Smooth muscle cell (in vitro differentiated cells): ENCODE results near the gene ZNF718. TPM values are rescaled to one million over a fixed set of nuclear protein-coding genes. Genes with fewer than 3 reads are reported as not detected.
"Not testable (repeated sequence)": the region's sequence is repeated elsewhere in the genome, so short reads cannot be mapped to it uniquely, and the experiment has no call there.

Experiments
- DNase-seq: peaks from one replicate; lab custom pipeline; 2025; ENCODE audit not compliant: unreplicated experiment; lab: John Stamatoyannopoulos, UW
- H2AFZ ChIP-seq: fragments of 200-600 bp; sonication (generic); 2 replicates; pipeline ENCODE4 v1.6.0; 2016; ENCODE audit warnings: antibody characterized with exemption, low read depth, mild to moderate bottlenecking
- H3F3A ChIP-seq: fragments of 200-600 bp; sonication (generic); 2 replicates; pipeline ENCODE4 v1.6.0; 2017; ENCODE audit warnings: antibody characterized with exemption, low read depth
- H3K27ac ChIP-seq: fragments of 200-600 bp; sonication (generic); 2 replicates; pipeline ENCODE4 v1.5.1; 2016; ENCODE audit warnings: low read depth, mild to moderate bottlenecking
- H3K27me3 ChIP-seq: fragments of 200-600 bp; sonication (generic); 2 replicates; pipeline ENCODE4 v1.6.1; 2016; ENCODE audit warnings: low read depth, mild to moderate bottlenecking
- H3K36me3 ChIP-seq: fragments of 200-600 bp; sonication (generic); 2 replicates; pipeline ENCODE4 v1.5.1; 2016; ENCODE audit warnings: low read depth
- H3K4me1 ChIP-seq: fragments of 200-600 bp; sonication (generic); 2 replicates; pipeline ENCODE4 v1.5.1; 2016; ENCODE audit warnings: low read depth
- H3K4me2 ChIP-seq: fragments of 200-600 bp; sonication (generic); 2 replicates; pipeline ENCODE4 v1.6.0; 2016; ENCODE audit warnings: mild to moderate bottlenecking
- H3K4me3 ChIP-seq: fragments of 200-600 bp; sonication (generic); 2 replicates; pipeline ENCODE4 v1.5.1; 2016; ENCODE audit warnings: mild to moderate bottlenecking
- H3K79me2 ChIP-seq: fragments of 200-600 bp; sonication (generic); 2 replicates; pipeline ENCODE4 v1.6.0; 2016; ENCODE audit warnings: low read depth, mild to moderate bottlenecking
- H3K9ac ChIP-seq: fragments of 200-600 bp; sonication (generic); 2 replicates; pipeline ENCODE4 v1.6.0; 2016; ENCODE audit warnings: low read depth
- H3K9me3 ChIP-seq: fragments of 200-600 bp; sonication (generic); replicated peaks from 2 replicates; pipeline ENCODE4 v1.5.1; 2016; ENCODE audit warnings: low read depth
- H4K20me1 ChIP-seq: fragments of 200-600 bp; sonication (generic); 2 replicates; pipeline ENCODE4 v1.6.0; 2016; ENCODE audit warnings: low read depth
- CTCF ChIP-seq: fragments of 200-600 bp; sonication (generic); IDR thresholded peaks from 2 replicates; pipeline ENCODE4 v1.5.1; 2017; ENCODE audit warnings: borderline replicate concordance, mild to moderate bottlenecking, antibody characterized with exemption; ENCODE audit not compliant: insufficient read depth, poor library complexity, severe bottlenecking
- WGBS: methylation state at CpG from one replicate; pipeline ENCODE4 v1.1.7; 2016; ENCODE audit warnings: low lambda C conversion rate; 5-methylcytosine and 5-hydroxymethylcytosine counted together
- polyA plus RNA-seq: library from polyadenylated mRNA; unstranded; fragments of >200 nt; fragmentation: Nextera tagmentation; extraction: Ambion mirVana; gene quantifications from 2 replicates; pipeline ENCODE4 v1.2.1, GENCODE V29; 2016
- total RNA-seq: library from RNA; depleted of rRNA; stranded (reverse); fragments of >200 nt; gene quantifications from 2 replicates; pipeline ENCODE4 v1.2.3, GENCODE V29; 2014

Gene ZNF718
- total and polyA plus RNA-seq, 2 experiments from 2014 or later = 1.2 to 3.4 TPM

GRCh38 chr4:173666-174314 lies 49.5 kb downstream of the ZNF718 start:
- H3K9ac ChIP-seq = no peak overlapping the region
- no peak for DNase-seq
- no peak overlapping the region for H2AFZ ChIP-seq
- H3K4me2 ChIP-seq = no peak overlapping the region
- H3K9me3 ChIP-seq = peaks cover 48% of the 10 kb centered on the region
- no peaks in the 10 kb centered on the region for H3K27me3 ChIP-seq
- H4K20me1 ChIP-seq = no peaks in the 10 kb centered on the region
- no peaks in the 10 kb centered on the region for H3K4me1 ChIP-seq
- H3K27ac ChIP-seq = no peak overlapping the region
- no peaks in the 10 kb centered on the region for H3F3A ChIP-seq
- H3K79me2 ChIP-seq = no peaks in the 10 kb centered on the region
- H3K36me3 ChIP-seq = peaks cover 4% of the 10 kb centered on the region
- 90% methylated on average over 7 of the region's 7 CpGs for WGBS
- H3K4me3 ChIP-seq = no peak overlapping the region
- TF ChIP-seq CTCF = no peak

GRCh38 chr4:175986-176385 lies 51.7 kb downstream of the ZNF718 start:
- peaks cover 61% of the 10 kb centered on the region for H3K9me3 ChIP-seq
- TF ChIP-seq CTCF = no peak
- no peak overlapping the region for H3K4me2 ChIP-seq
- peaks cover 4% of the 10 kb centered on the region for H3K36me3 ChIP-seq
- no peak overlapping the region for H3K9ac ChIP-seq
- H3F3A ChIP-seq = no peaks in the 10 kb centered on the region
- H3K4me1 ChIP-seq = no peaks in the 10 kb centered on the region
- no peaks in the 10 kb centered on the region for H3K79me2 ChIP-seq
- DNase-seq = no peak
- no peaks in the 10 kb centered on the region for H3K27me3 ChIP-seq
- H3K27ac ChIP-seq = no peak overlapping the region
- H2AFZ ChIP-seq = no peak overlapping the region
- H4K20me1 ChIP-seq = no peaks in the 10 kb centered on the region
- H3K4me3 ChIP-seq = no peak overlapping the region

- no peak for DNase-seq
- no peaks in the 10 kb centered on the region for H3K27me3 ChIP-seq
- H3K4me2 ChIP-seq = no peak overlapping the region
- no peaks in the 10 kb centered on the region for H3K4me1 ChIP-seq
- 88% methylated on average over 1 of the region's 1 CpG for WGBS
- H3K79me2 ChIP-seq = no peaks in the 10 kb centered on the region
- no peak overlapping the region for H3K9ac ChIP-seq
- H3K9me3 ChIP-seq = peaks cover 57% of the 10 kb centered on the region
- TF ChIP-seq CTCF = no peak
- H3K36me3 ChIP-seq = peaks cover under 1% of the 10 kb centered on the region
- H3K4me3 ChIP-seq = no peak overlapping the region
- H2AFZ ChIP-seq = no peak overlapping the region
- H3K27ac ChIP-seq = no peak overlapping the region
- no peaks in the 10 kb centered on the region for H4K20me1 ChIP-seq
- H3F3A ChIP-seq = no peaks in the 10 kb centered on the region
Measured at GRCh38 chr4:176995-177394, 52.7 kb downstream of the ZNF718 start.

- not testable (repeated sequence) for H2AFZ ChIP-seq, H3K36me3 ChIP-seq, H3K79me2 ChIP-seq, H3K27me3 ChIP-seq, H3K9ac ChIP-seq, H3K4me1 ChIP-seq, H3F3A ChIP-seq, H3K4me2 ChIP-seq, H4K20me1 ChIP-seq, H3K27ac ChIP-seq, H3K4me3 ChIP-seq, DNase-seq
- WGBS = 98% methylated on average over 3 of the region's 3 CpGs
- H3K9me3 ChIP-seq = peaks cover 43% of the 10 kb centered on the region
Measured at GRCh38 chr4:182225-182624, 57.9 kb downstream of the ZNF718 start.
